Stomach (tissue), 9 donors: ENCODE measurements around the gene PDCD4. TPM values are rescaled to one million over a fixed set of nuclear protein-coding genes. Genes with fewer than 3 reads are reported as not detected.

Experiments used
- DNase-seq, 2 donors: peaks; one replicate each; pipeline versions ENCODE4 v3.0.0 to v3.0.0-alpha.2; 2013 to 2019
- H3K27ac ChIP-seq, 5 donors: fragments of 200-600 bp in 4 of 5; sonication (generic) in 4 of 5; one replicate each; pipeline ENCODE4 v1.5.1; 2013 to 2019; ENCODE audit warnings: mild to moderate bottlenecking in 1 of 5, moderate library complexity in 1 of 5
- H3K27me3 ChIP-seq, 3 donors: fragments of 200-600 bp; sonication (generic); one replicate each; pipeline ENCODE4 v1.5.1; 2017 to 2019; ENCODE audit warnings: mixed run types in 1 of 3
- H3K36me3 ChIP-seq, 4 donors: fragments of 200-600 bp; sonication (generic); 1 replicate in 3 of 4; 2 replicates in 1 of 4; pipeline ENCODE4 v1.5.1; 2016 to 2019
- H3K4me1 ChIP-seq, 4 donors: fragments of 200-600 bp; sonication (generic); one replicate each; pipeline ENCODE4 v1.5.1; 2016 to 2019
- H3K4me3 ChIP-seq, 4 donors: fragments of 200-600 bp; sonication (generic) in 3 of 4; one replicate each; pipeline ENCODE4 v1.5.1; 2016 to 2019; ENCODE audit warnings: mild to moderate bottlenecking in 1 of 4
- H3K9me3 ChIP-seq, 4 donors: fragments of 200-600 bp; sonication (generic); one replicate each; pipeline ENCODE4 v1.5.1; 2016 to 2019
- CTCF ChIP-seq, 7 experiments: fragments of 450-650 bp in 4 of 7; fragments of 200-600 bp in 3 of 7; sonication (generic) in 3 of 7; IDR thresholded peaks; one replicate each; pipeline ENCODE4 v1.5.1; 2016 to 2019; ENCODE audit warnings: antibody characterized with exemption in 7 of 7, control low read depth in 2 of 7, mild to moderate bottlenecking in 1 of 7
- EP300 ChIP-seq: sonication (generic); formaldehyde crosslinking; IDR thresholded peaks from one replicate; pipeline ENCODE4 v1.6.1; 2017; ENCODE audit warnings: antibody characterized with exemption
- POLR2A ChIP-seq, 4 donors: fragments of 450-650 bp; IDR thresholded peaks; one replicate each; pipeline ENCODE4 v1.6.1; 2016; ENCODE audit warnings: antibody characterized with exemption in 4 of 4, control low read depth in 2 of 4, mild to moderate bottlenecking in 1 of 4, moderate library complexity in 1 of 4
- POLR2AphosphoS5 ChIP-seq, 3 donors: sonication (generic); formaldehyde crosslinking; IDR thresholded peaks; one replicate each; pipeline ENCODE4 v1.6.1; 2016; ENCODE audit warnings: antibody characterized with exemption in 3 of 3
- WGBS, 5 donors: extraction: QIAGEN DNeasy Blood & Tissue Kit in 3 of 5; methylation state at CpG; one replicate each; pipeline versions ENCODE4 v1.1.5 to v1.1.7; 2013 to 2018; 5-methylcytosine and 5-hydroxymethylcytosine counted together
- intact Hi-C: fragments of 100-400 bp; cut with DNase I; formaldehyde crosslinking; loops from one replicate; pipeline ENCODE4 v1.15.1; 2023; ENCODE audit warnings: low total_unique reads
- polyA plus RNA-seq, 3 donors: library from polyadenylated mRNA; stranded (reverse); fragments of 200-250 nt; gene quantifications; one replicate each; pipeline ENCODE4 v1.2.3, GENCODE V29; 2013
- total RNA-seq, 5 donors: library from RNA; depleted of rRNA; stranded (reverse); fragments of >200 nt; gene quantifications; one replicate each; pipeline versions ENCODE4 v1.1.0 to v1.2.3, GENCODE V29; 2014 to 2016
- donor health status: healthy with polysubstance abuse.
- donor health status: Bipolar disorder and iron deficiency.
- donor health status: healthy.

PDCD4 gene
- total and polyA plus RNA-seq, 8 donors = 39.3 to 605 (median 119) TPM

DNA sequence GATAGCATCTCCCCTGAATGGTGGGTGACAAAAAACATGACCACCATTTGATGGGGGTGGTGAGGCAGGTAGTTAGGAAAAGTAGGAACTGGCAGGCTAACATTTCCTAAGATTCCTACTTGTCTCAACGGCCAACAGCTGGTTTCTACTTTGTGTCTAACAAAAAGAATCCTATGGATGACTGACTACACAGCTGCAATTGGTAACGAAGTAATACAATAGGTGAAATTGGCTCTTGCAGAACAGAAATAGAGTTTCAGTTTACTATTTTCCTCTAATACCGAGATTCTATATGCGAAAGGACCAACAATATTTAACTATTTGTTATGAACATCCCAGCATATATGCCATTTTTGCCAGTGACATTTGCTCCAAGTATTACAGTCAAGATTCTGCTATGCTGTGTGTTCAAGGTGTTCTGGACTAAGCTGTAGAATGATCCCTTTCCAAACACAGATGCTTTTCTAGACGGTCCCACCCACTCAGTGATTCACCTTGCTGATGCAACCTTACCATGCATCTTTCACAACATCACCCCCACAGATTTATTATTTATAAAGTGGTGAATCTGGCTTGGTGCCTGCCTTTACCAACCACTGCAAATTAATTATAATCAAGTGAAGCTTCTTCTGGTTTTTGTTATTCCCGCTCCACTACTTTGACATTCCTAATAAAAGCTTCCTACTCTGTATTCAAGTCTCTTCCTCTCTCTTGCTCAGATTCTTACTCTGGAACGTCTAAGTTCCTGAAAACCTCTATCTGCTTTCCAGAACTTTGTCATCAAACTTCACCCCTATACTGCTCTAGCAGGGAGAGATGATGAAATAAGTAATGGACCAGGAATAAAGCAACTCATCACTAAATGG, 30.5 kb downstream of the PDCD4 start:
- TF ChIP-seq POLR2AphosphoS5 (IDR thresholded peaks at IDR 0.05) (peak in 1 of 3 donors; percentile 57), CTCF (IDR thresholded peaks at IDR 0.05) (no peak)
- Histone ChIP-seq H3K27me3 (no peaks in the 10 kb centered on the region), H3K4me3 (no peak overlapping the region), H3K9me3 (no peaks in the 10 kb centered on the region), H3K4me1 (peaks cover 0 to 21% (median 7%) of the 10 kb centered on the region in 4 donors), H3K27ac (peak overlapping the region in 2 of 5 donors; percentile 3 to 6), H3K36me3 (peaks cover 12 to 64% (median 48%) of the 10 kb centered on the region in 4 donors)
- intact Hi-C loops = no loop called here
- 70 to 86% (median 84%) methylated on average over 7 of the region's 7 CpGs for WGBS, 5 donors
- no peak for DNase-seq

DNA sequence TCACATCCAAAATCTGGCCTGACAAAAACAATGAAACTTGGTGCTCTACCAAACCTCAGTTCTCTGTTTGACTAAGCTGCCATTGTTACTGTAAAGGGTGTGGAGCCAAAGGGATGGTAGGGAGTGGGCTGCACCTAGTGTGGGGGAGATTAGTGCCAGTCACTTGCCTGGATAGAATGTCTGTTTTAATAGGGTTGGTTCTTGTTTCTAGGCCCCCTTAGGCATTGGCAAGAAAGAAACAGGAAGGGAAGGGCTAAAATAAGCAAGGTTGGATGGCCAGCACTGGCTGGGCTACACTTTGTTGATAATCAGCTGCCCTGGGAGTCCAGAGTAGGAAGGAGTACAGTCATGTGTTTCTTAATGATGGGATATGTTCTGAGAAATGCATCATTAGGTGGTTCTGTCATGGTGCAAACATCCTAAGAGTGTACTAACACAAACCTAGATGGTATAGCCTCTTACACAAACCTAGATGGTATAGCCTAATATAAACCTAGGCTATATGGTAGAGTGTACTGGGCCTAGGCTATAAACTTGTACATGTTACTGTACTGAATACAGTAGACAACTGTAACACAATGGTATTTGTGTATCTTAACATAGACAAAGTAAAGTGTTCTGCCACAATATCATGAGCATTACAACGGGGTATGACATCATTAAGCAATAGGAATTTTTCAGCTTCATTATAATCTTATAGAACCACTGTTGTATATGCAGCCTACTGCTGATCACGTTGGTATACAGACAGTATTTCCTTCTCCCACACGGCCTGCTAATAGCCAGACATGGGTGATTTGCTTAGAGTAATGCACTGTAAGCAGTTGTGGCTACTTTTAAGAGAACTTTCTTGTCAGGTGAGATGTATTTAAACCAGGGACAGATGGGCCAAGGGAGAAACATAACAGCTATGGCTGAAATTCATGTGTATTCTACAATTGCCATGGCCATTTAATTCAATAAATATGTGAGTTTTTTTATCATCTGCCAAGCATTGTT, 31.9 kb downstream of the PDCD4 start:
- H3K27me3 ChIP-seq = no peaks in the 10 kb centered on the region
- TF ChIP-seq CTCF (IDR thresholded peaks at IDR 0.05) (no peak), POLR2A (IDR thresholded peaks at IDR 0.05) (no peak), EP300 (no peak), POLR2AphosphoS5 (IDR thresholded peaks at IDR 0.05) (peak in 1 of 3 donors; percentile 37)
- H3K36me3 ChIP-seq = peaks cover 10 to 50% (median 35%) of the 10 kb centered on the region in 4 donors
- intact Hi-C loops = no loop called here
- 75 to 85% (median 79%) methylated on average over 3 of the region's 3 CpGs for WGBS, 5 donors
- H3K27ac ChIP-seq = peak overlapping the region in 1 of 5 donors; percentile 6
- peaks cover 0 to 13% (median 3%) of the 10 kb centered on the region in 4 donors for H3K4me1 ChIP-seq
- H3K4me3 ChIP-seq = no peak overlapping the region
- no peaks in the 10 kb centered on the region for H3K9me3 ChIP-seq
- DNase-seq = no peak

DNA sequence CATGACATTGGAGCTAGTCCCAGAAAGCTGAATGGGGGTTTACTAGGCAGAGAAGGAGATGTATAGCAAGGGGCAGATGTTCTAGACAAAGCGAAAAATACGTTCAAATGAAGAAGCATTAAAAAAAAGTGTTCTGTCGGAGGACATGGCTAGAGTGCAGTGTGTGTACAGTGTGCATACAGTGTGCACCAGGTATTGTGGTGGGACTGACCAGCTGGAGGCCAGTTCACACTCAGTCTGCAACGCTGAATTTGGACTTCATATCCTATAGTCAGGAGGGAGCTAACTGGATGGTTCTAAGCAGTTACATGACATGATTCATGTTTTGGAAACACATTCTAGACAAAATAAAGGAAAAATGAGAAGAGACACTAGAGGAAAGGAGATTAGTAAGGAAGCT, 38.4 kb downstream of the PDCD4 start:
- Histone ChIP-seq H3K4me1 (peaks cover 0 to 11% (median 4%) of the 10 kb centered on the region in 4 donors), H3K9me3 (no peaks in the 10 kb centered on the region), H3K27ac (no peak overlapping the region), H3K36me3 (peaks cover 0 to 5% (median 0%) of the 10 kb centered on the region in 4 donors), H3K27me3 (no peaks in the 10 kb centered on the region), H3K4me3 (no peak overlapping the region)
- no peak for TF ChIP-seq POLR2A (IDR thresholded peaks at IDR 0.05)
- no peak for TF ChIP-seq POLR2AphosphoS5 (IDR thresholded peaks at IDR 0.05)
- TF ChIP-seq CTCF (IDR thresholded peaks at IDR 0.05) = no peak
- no peak for TF ChIP-seq EP300
- DNase-seq = no peak
- intact Hi-C loops = no loop called here
- 72 to 78% (median 76%) methylated on average over 4 of the region's 4 CpGs for WGBS, 5 donors

- TF ChIP-seq EP300 (no peak), CTCF (IDR thresholded peaks at IDR 0.05) (no peak)
- Histone ChIP-seq H3K4me3 (no peak overlapping the region), H3K9me3 (no peaks in the 10 kb centered on the region), H3K4me1 (peaks cover 0 to 16% (median 7%) of the 10 kb centered on the region in 4 donors), H3K27ac (no peak overlapping the region), H3K27me3 (no peaks in the 10 kb centered on the region), H3K36me3 (peaks cover 0 to 5% (median 2%) of the 10 kb centered on the region in 4 donors)
- intact Hi-C loops = no loop called here
- no peak for DNase-seq
- 54 to 71% (median 66%) methylated on average over 3 of the region's 3 CpGs for WGBS, 5 donors
These were observed 40.6 kb downstream of the PDCD4 start for GRCh38 chr10:110912374-110912773.
